MCF 10A (cell line): ENCODE results near the gene DLG2. TPM values are rescaled to one million over a fixed set of nuclear protein-coding genes. Genes with fewer than 3 reads are reported as not detected.

Source experiments
- BruUV-seq: library from RNA; stranded (reverse); fragments of 400-500 nt; replicated peaks from 2 replicates; lab custom pipeline; 2021; lab: Mats Ljungman, UMichigan
- CTCF ChIA-PET: fragments of 300-600 bp; sonication (Branson Sonifier 250); formaldehyde crosslinking; extraction: SDS; loops from one replicate; lab custom pipeline; 2021; ENCODE audit warnings: antibody characterized with exemption, inconsistent platforms; lab: Yijun Ruan, JAX
- POLR2A ChIA-PET: fragments of 300-600, 350-650 bp; sonication (Branson Sonifier 250); formaldehyde crosslinking; extraction: SDS; loops from one replicate; lab custom pipeline; 2020; ENCODE audit warnings: antibody characterized with exemption, inconsistent platforms; lab: Yijun Ruan, JAX
- DNase-seq: peaks from one replicate; pipeline ENCODE4 v3.0.0-alpha.2; 2018; ENCODE audit not compliant: unreplicated experiment
- H3K27ac Mint-ChIP-seq: one replicate; pipeline ENCODE4 v1.8.0; 2022; ENCODE audit warnings: mild to moderate bottlenecking, low read depth, mixed read lengths; ENCODE audit not compliant: unreplicated experiment
- H3K27me3 Mint-ChIP-seq: one replicate; pipeline ENCODE4 v1.8.0; 2022; ENCODE audit warnings: mixed read lengths; ENCODE audit not compliant: insufficient read depth, unreplicated experiment
- H3K36me3 Mint-ChIP-seq: one replicate; pipeline ENCODE4 v1.8.0; 2022; ENCODE audit warnings: mild to moderate bottlenecking, moderate library complexity, mixed read lengths; ENCODE audit not compliant: insufficient read depth, unreplicated experiment
- H3K4me1 Mint-ChIP-seq: one replicate; pipeline ENCODE4 v1.8.0; 2022; ENCODE audit warnings: mixed read lengths; ENCODE audit not compliant: insufficient read depth, unreplicated experiment
- H3K4me3 Mint-ChIP-seq: one replicate; pipeline ENCODE4 v1.8.0; 2022; ENCODE audit warnings: mild to moderate bottlenecking, moderate library complexity, mixed read lengths; ENCODE audit not compliant: unreplicated experiment
- H3K9me3 Mint-ChIP-seq: one replicate; pipeline ENCODE4 v1.8.0; 2022; ENCODE audit warnings: mixed read lengths; ENCODE audit not compliant: unreplicated experiment
- CTCF ChIP-seq: fragments of 200-600 bp; IDR thresholded peaks from one replicate; pipeline ENCODE4 v1.8.0; 2022; ENCODE audit warnings: antibody characterized with exemption, mild to moderate bottlenecking; ENCODE audit not compliant: unreplicated experiment
- intact Hi-C: fragments of 100-400 bp; cut with micrococcal nuclease; formaldehyde crosslinking; loops from 2 replicates; pipeline ENCODE4 v1.14.1; 2022
- total RNA-seq: library from RNA; stranded (reverse); gene quantifications from 2 replicates; pipeline ENCODE4 v1.2.3, GENCODE V29; 2022

Gene DLG2
- total RNA-seq, 1 experiment from 2014 or later: 0.26 TPM

GRCh38 chr11:85316967-85317366 lies 310.2 kb downstream of the DLG2 start:
- Mint-ChIP-seq H3K9me3 (no peaks in the 10 kb centered on the region), H3K27me3 (no peaks in the 10 kb centered on the region), H3K4me1 (no peaks in the 10 kb centered on the region), H3K36me3 (no peaks in the 10 kb centered on the region), H3K27ac (no peak overlapping the region), H3K4me3 (no peak overlapping the region)
- intact Hi-C loops: no loop called here
- TF ChIP-seq CTCF: no peak
- no TSS peak for BruUV-seq
- ChIA-PET CTCF (no interaction called here), POLR2A (no interaction called here)
- no peak for DNase-seq

- H3K36me3 Mint-ChIP-seq: no peaks in the 10 kb centered on the region
- DNase-seq: no peak
- no TSS peak for BruUV-seq
- ChIA-PET POLR2A (interaction anchor here (0.6 kb wide), 1 partner anchor 275 kb away, joined by 3 read pairs; no protein-coding TSS in a partner anchor), CTCF (no interaction called here)
- intact Hi-C loops: no loop called here
- no peaks in the 10 kb centered on the region for H3K27me3 Mint-ChIP-seq
- H3K9me3 Mint-ChIP-seq: no peaks in the 10 kb centered on the region
- H3K4me3 Mint-ChIP-seq: no peak overlapping the region
- no peak for TF ChIP-seq CTCF
- no peak overlapping the region for H3K27ac Mint-ChIP-seq
- H3K4me1 Mint-ChIP-seq: no peaks in the 10 kb centered on the region
Measured at GRCh38 chr11:85313741-85314140, 313.4 kb downstream of the DLG2 start.

- intact Hi-C loops: no loop called here
- H3K27me3 Mint-ChIP-seq: no peaks in the 10 kb centered on the region
- TF ChIP-seq CTCF: no peak
- H3K27ac Mint-ChIP-seq: no peak overlapping the region
- DNase-seq: no peak
- ChIA-PET CTCF (no interaction called here), POLR2A (no interaction called here)
- H3K36me3 Mint-ChIP-seq: no peaks in the 10 kb centered on the region
- no peaks in the 10 kb centered on the region for H3K4me1 Mint-ChIP-seq
- H3K4me3 Mint-ChIP-seq: no peak overlapping the region
- H3K9me3 Mint-ChIP-seq: no peaks in the 10 kb centered on the region
- no TSS peak for BruUV-seq
Measured at GRCh38 chr11:85310479-85310878, 316.7 kb downstream of the DLG2 start.

GRCh38 chr11:85307366-85307765 lies 319.8 kb downstream of the DLG2 start:
- Mint-ChIP-seq H3K27me3 (peaks cover 10% of the 10 kb centered on the region), H3K4me3 (no peak overlapping the region), H3K36me3 (no peaks in the 10 kb centered on the region), H3K9me3 (no peaks in the 10 kb centered on the region), H3K27ac (no peak overlapping the region), H3K4me1 (no peaks in the 10 kb centered on the region)
- ChIA-PET POLR2A (no interaction called here), CTCF (no interaction called here)
- BruUV-seq: no TSS peak
- TF ChIP-seq CTCF: no peak
- intact Hi-C loops: no loop called here
- DNase-seq: no peak
